Measurements from ENCODE around the gene CLSTN2. TPM values are rescaled to one million over a fixed set of nuclear protein-coding genes. Genes with fewer than 3 reads are reported as not detected.

Gene CLSTN2
- total RNA-seq, 1 donor from 2014 or later = 0.74 TPM

GRCh38 chr3:140449413-140450256, 514.6 kb downstream of the CLSTN2 start:
- Mint-ChIP-seq H3K27me3 (ENCODE audit: unreplicated experiment) (peaks cover 1% of the 10 kb centered on the region), H3K27ac (ENCODE audit: unreplicated experiment) (no peak overlapping the region), H3K9me3 (ENCODE audit: unreplicated experiment) (no peaks in the 10 kb centered on the region), H3K4me3 (ENCODE audit: unreplicated experiment) (no peak overlapping the region), H3K36me3 (ENCODE audit: low read depth, unreplicated experiment) (no peaks in the 10 kb centered on the region), H3K4me1 (ENCODE audit: unreplicated experiment) (no peaks in the 10 kb centered on the region)
- no peak for DNase-seq (ENCODE audit: low spot score)
- no peak for TF ChIP-seq CTCF (IDR thresholded peaks at IDR 0.05; ENCODE audit: unreplicated experiment)

GRCh38 chr3:140453750-140454149, 518.8 kb downstream of the CLSTN2 start:
- Mint-ChIP-seq H3K27ac (ENCODE audit: unreplicated experiment) (no peak overlapping the region), H3K27me3 (ENCODE audit: unreplicated experiment) (peaks cover 4% of the 10 kb centered on the region), H3K4me3 (ENCODE audit: unreplicated experiment) (no peak overlapping the region), H3K4me1 (ENCODE audit: unreplicated experiment) (no peaks in the 10 kb centered on the region), H3K36me3 (ENCODE audit: low read depth, unreplicated experiment) (no peaks in the 10 kb centered on the region), H3K9me3 (ENCODE audit: unreplicated experiment) (no peaks in the 10 kb centered on the region)
- no peak for TF ChIP-seq CTCF (IDR thresholded peaks at IDR 0.05; ENCODE audit: unreplicated experiment)
- DNase-seq (ENCODE audit: low spot score) = no peak

- no peaks in the 10 kb centered on the region for H3K36me3 Mint-ChIP-seq (ENCODE audit: low read depth, unreplicated experiment)
- peaks cover 4% of the 10 kb centered on the region for H3K27me3 Mint-ChIP-seq (ENCODE audit: unreplicated experiment)
- H3K4me3 Mint-ChIP-seq (ENCODE audit: unreplicated experiment) = no peak overlapping the region
- H3K4me1 Mint-ChIP-seq (ENCODE audit: unreplicated experiment) = no peaks in the 10 kb centered on the region
- H3K9me3 Mint-ChIP-seq (ENCODE audit: unreplicated experiment) = no peaks in the 10 kb centered on the region
- no peak for TF ChIP-seq CTCF (IDR thresholded peaks at IDR 0.05; ENCODE audit: unreplicated experiment)
- no peak overlapping the region for H3K27ac Mint-ChIP-seq (ENCODE audit: unreplicated experiment)
- no peak for DNase-seq (ENCODE audit: low spot score)
Observed at GRCh38 chr3:140455521-140456214, 520.7 kb downstream of the CLSTN2 start.

- no peak for TF ChIP-seq CTCF (IDR thresholded peaks at IDR 0.05; ENCODE audit: unreplicated experiment)
- Mint-ChIP-seq H3K4me3 (ENCODE audit: unreplicated experiment) (no peak overlapping the region), H3K4me1 (ENCODE audit: unreplicated experiment) (no peaks in the 10 kb centered on the region), H3K27me3 (ENCODE audit: unreplicated experiment) (peaks cover 4% of the 10 kb centered on the region), H3K9me3 (ENCODE audit: unreplicated experiment) (no peaks in the 10 kb centered on the region), H3K27ac (ENCODE audit: unreplicated experiment) (no peak overlapping the region), H3K36me3 (ENCODE audit: low read depth, unreplicated experiment) (no peaks in the 10 kb centered on the region)
- no peak for DNase-seq (ENCODE audit: low spot score)
Observed at GRCh38 chr3:140456974-140457373, 522.0 kb downstream of the CLSTN2 start.

GRCh38 chr3:140459462-140459861, 524.5 kb downstream of the CLSTN2 start:
- no peak for TF ChIP-seq CTCF (IDR thresholded peaks at IDR 0.05; ENCODE audit: unreplicated experiment)
- no peaks in the 10 kb centered on the region for H3K4me1 Mint-ChIP-seq (ENCODE audit: unreplicated experiment)
- DNase-seq (ENCODE audit: low spot score) = no peak
- H3K27ac Mint-ChIP-seq (ENCODE audit: unreplicated experiment) = no peak overlapping the region
- H3K4me3 Mint-ChIP-seq (ENCODE audit: unreplicated experiment) = no peak overlapping the region
- H3K36me3 Mint-ChIP-seq (ENCODE audit: low read depth, unreplicated experiment) = no peaks in the 10 kb centered on the region
- peaks cover 4% of the 10 kb centered on the region for H3K27me3 Mint-ChIP-seq (ENCODE audit: unreplicated experiment)
- no peaks in the 10 kb centered on the region for H3K9me3 Mint-ChIP-seq (ENCODE audit: unreplicated experiment)
